Progenitor cell of endocrine pancreas (in vitro differentiated cells): ENCODE measurements around the gene DCXR. TPM values are rescaled to one million over a fixed set of nuclear protein-coding genes. Genes with fewer than 3 reads are reported as not detected.

Experiments used
- DNase-seq: peaks from one replicate; pipeline ENCODE4 v3.0.0; 2021; ENCODE audit warnings: low spot score; ENCODE audit not compliant: unreplicated experiment
- H3K27ac Mint-ChIP-seq: 2 replicates; pipeline ENCODE4 v1.8.0; 2021; ENCODE audit warnings: mild to moderate bottlenecking, moderate library complexity, mixed read lengths
- H3K27me3 Mint-ChIP-seq: 2 replicates; pipeline ENCODE4 v1.8.0; 2021; ENCODE audit warnings: mixed read lengths
- H3K36me3 Mint-ChIP-seq: 2 replicates; pipeline ENCODE4 v1.8.0; 2022; ENCODE audit warnings: mixed read lengths; ENCODE audit not compliant: insufficient read depth
- H3K4me1 Mint-ChIP-seq: 2 replicates; pipeline ENCODE4 v1.8.0; 2021; ENCODE audit warnings: low read depth, mixed read lengths
- H3K4me3 Mint-ChIP-seq: 2 replicates; pipeline ENCODE4 v1.8.0; 2021; ENCODE audit warnings: low read depth, mild to moderate bottlenecking, moderate library complexity, mixed read lengths
- H3K9me3 Mint-ChIP-seq: 2 replicates; pipeline ENCODE4 v1.8.0; 2021; ENCODE audit warnings: low read depth, mixed read lengths
- CTCF ChIP-seq: fragments of 200-600 bp; sonication (generic); IDR thresholded peaks from one replicate; pipeline ENCODE4 v1.5.0; 2021; ENCODE audit warnings: antibody characterized with exemption, mild to moderate bottlenecking; ENCODE audit not compliant: unreplicated experiment
- total RNA-seq: library from RNA; stranded (reverse); gene quantifications from 2 replicates; pipeline ENCODE4 v1.2.1, GENCODE V29; 2021

Gene DCXR
- total RNA-seq, 1 donor from 2014 or later = 72.2 TPM

GRCh38 chr17:82016875-82017459 lies 20.5 kb downstream of the DCXR start:
- Mint-ChIP-seq H3K27me3 (no peaks in the 10 kb centered on the region), H3K9me3 (no peaks in the 10 kb centered on the region), H3K4me3 (no peak overlapping the region), H3K27ac (no peak overlapping the region), H3K4me1 (peaks cover 5% of the 10 kb centered on the region), H3K36me3 (peaks cover 2% of the 10 kb centered on the region)
- TF ChIP-seq CTCF = no peak
- DNase-seq = no peak

GRCh38 chr17:82016061-82016874 lies 21.2 kb downstream of the DCXR start:
- Mint-ChIP-seq H3K27me3 (no peaks in the 10 kb centered on the region), H3K4me1 (no peaks in the 10 kb centered on the region), H3K9me3 (no peaks in the 10 kb centered on the region), H3K36me3 (peaks cover 2% of the 10 kb centered on the region), H3K4me3 (no peak overlapping the region), H3K27ac (no peak overlapping the region)
- no peak for DNase-seq
- no peak for TF ChIP-seq CTCF

GRCh38 chr17:82015311-82015971 lies 22.1 kb downstream of the DCXR start:
- no peaks in the 10 kb centered on the region for H3K4me1 Mint-ChIP-seq
- DNase-seq = no peak

GRCh38 chr17:82014971-82015310 lies 22.6 kb downstream of the DCXR start:
- DNase-seq = no peak
- Mint-ChIP-seq H3K36me3 (peaks cover 2% of the 10 kb centered on the region), H3K4me1 (no peaks in the 10 kb centered on the region), H3K27me3 (no peaks in the 10 kb centered on the region), H3K4me3 (no peak overlapping the region), H3K27ac (no peak overlapping the region), H3K9me3 (no peaks in the 10 kb centered on the region)
- no peak for TF ChIP-seq CTCF

More at GRCh38 chr17:82015311-82015971, 22.1 kb downstream of the DCXR start:
- H3K4me3 Mint-ChIP-seq = no peak overlapping the region
- TF ChIP-seq CTCF = no peak
- no peaks in the 10 kb centered on the region for H3K9me3 Mint-ChIP-seq
- no peak overlapping the region for H3K27ac Mint-ChIP-seq
- no peaks in the 10 kb centered on the region for H3K27me3 Mint-ChIP-seq
- peaks cover 2% of the 10 kb centered on the region for H3K36me3 Mint-ChIP-seq

GRCh38 chr17:82014432-82014831 lies 23.1 kb downstream of the DCXR start:
- Mint-ChIP-seq H3K4me3 (no peak overlapping the region), H3K9me3 (no peaks in the 10 kb centered on the region), H3K4me1 (no peaks in the 10 kb centered on the region), H3K36me3 (peaks cover 2% of the 10 kb centered on the region), H3K27me3 (no peaks in the 10 kb centered on the region), H3K27ac (no peak overlapping the region)
- DNase-seq = no peak
- TF ChIP-seq CTCF = no peak
